SH-SY5Y (cell line): ENCODE results near the gene ELP1.

Source experiments
- GATA2 ChIP-seq: IDR thresholded peaks from 2 replicates; pipeline ENCODE4 v1.6.1; 2011; ENCODE audit warnings: mild to moderate bottlenecking, low read depth, low read length
- GATA3 ChIP-seq: IDR thresholded peaks from 2 replicates; pipeline ENCODE4 v1.6.1; 2011; ENCODE audit warnings: low read depth, mild to moderate bottlenecking, low read length, moderate library complexity

- TF ChIP-seq GATA2: no peak
- no peak for TF ChIP-seq GATA3
Measured at GRCh38 chr9:108834959-108835665, 98.8 kb downstream of the ELP1 start.
